Measurements from ENCODE around the gene IL21R.
"Not testable (repeated sequence)": the region's sequence is repeated elsewhere in the genome, so short reads cannot be mapped to it uniquely, and the experiment has no call there.

IL21R gene

DNA sequence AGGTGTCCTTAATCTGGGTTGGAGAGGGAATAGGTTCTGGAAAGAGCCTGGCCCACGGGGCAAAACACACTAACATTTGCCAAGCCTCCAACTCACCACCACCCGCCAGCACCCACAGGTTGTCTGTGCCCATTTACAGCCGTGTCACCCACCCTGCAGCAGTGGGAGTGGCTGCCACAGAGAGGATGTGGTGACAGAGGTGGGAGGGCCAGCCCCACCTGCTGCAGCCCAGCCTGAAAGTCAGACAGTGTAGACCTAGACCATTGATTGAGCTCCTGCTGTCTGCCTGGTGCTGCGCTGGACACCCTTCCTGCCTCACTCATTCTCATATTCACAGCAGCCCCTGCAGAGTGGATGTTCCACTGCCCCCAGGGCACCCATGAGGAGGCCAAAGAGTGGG is 44.7 kb downstream of the IL21R start:
- no peak for DNase-seq (ENCODE audit: low read depth)

DNA sequence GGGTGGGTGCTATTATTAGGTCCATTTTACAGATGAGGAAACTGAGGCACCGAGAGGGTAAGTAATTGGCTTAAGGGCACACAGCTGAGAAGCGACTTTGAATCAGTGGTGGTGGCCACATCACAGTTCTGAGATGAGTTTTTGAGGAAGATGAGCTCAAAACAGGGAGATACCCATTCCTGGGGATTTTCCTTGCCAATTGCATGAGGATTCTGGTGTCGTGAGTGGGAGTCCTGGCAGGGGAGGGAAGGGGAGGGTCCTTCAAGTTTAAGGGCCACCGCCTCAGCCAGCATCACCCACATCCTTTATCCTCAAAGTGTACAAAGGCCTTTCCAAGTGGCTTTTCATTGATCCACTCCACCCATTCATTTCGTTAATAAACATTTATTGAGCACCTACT is 45.3 kb downstream of the IL21R start:
- DNase-seq (ENCODE audit: low read depth): no peak

DNA sequence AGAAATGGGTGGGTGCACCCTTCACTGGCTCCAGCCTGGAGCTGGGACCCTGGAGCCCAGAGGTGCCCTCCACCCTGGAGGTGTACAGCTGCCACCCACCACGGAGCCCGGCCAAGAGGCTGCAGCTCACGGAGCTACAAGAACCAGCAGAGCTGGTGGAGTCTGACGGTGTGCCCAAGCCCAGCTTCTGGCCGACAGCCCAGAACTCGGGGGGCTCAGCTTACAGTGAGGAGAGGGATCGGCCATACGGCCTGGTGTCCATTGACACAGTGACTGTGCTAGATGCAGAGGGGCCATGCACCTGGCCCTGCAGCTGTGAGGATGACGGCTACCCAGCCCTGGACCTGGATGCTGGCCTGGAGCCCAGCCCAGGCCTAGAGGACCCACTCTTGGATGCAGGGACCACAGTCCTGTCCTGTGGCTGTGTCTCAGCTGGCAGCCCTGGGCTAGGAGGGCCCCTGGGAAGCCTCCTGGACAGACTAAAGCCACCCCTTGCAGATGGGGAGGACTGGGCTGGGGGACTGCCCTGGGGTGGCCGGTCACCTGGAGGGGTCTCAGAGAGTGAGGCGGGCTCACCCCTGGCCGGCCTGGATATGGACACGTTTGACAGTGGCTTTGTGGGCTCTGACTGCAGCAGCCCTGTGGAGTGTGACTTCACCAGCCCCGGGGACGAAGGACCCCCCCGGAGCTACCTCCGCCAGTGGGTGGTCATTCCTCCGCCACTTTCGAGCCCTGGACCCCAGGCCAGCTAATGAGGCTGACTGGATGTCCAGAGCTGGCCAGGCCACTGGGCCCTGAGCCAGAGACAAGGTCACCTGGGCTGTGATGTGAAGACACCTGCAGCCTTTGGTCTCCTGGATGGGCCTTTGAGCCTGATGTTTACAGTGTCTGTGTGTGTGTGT is 46.8 kb downstream of the IL21R start:
- DNase-seq (ENCODE audit: low read depth): no peak

DNA sequence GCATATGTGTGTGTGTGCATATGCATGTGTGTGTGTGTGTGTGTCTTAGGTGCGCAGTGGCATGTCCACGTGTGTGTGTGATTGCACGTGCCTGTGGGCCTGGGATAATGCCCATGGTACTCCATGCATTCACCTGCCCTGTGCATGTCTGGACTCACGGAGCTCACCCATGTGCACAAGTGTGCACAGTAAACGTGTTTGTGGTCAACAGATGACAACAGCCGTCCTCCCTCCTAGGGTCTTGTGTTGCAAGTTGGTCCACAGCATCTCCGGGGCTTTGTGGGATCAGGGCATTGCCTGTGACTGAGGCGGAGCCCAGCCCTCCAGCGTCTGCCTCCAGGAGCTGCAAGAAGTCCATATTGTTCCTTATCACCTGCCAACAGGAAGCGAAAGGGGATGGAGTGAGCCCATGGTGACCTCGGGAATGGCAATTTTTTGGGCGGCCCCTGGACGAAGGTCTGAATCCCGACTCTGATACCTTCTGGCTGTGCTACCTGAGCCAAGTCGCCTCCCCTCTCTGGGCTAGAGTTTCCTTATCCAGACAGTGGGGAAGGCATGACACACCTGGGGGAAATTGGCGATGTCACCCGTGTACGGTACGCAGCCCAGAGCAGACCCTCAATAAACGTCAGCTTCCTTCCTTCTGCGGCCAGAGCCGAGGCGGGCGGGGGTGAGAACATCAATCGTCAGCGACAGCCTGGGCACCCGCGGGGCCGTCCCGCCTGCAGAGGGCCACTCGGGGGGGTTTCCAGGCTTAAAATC is 47.6 kb downstream of the IL21R start:
- DNase-seq (ENCODE audit: low read depth): no peak

DNA sequence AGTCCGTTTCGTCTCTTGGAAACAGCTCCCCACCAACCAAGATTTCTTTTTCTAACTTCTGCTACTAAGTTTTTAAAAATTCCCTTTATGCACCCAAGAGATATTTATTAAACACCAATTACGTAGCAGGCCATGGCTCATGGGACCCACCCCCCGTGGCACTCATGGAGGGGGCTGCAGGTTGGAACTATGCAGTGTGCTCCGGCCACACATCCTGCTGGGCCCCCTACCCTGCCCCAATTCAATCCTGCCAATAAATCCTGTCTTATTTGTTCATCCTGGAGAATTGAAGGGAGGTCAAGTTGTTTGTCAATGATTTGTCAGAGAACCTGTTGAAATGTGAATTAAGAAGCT is 48.2 kb downstream of the IL21R start:
- DNase-seq (ENCODE audit: low read depth): no peak

DNA sequence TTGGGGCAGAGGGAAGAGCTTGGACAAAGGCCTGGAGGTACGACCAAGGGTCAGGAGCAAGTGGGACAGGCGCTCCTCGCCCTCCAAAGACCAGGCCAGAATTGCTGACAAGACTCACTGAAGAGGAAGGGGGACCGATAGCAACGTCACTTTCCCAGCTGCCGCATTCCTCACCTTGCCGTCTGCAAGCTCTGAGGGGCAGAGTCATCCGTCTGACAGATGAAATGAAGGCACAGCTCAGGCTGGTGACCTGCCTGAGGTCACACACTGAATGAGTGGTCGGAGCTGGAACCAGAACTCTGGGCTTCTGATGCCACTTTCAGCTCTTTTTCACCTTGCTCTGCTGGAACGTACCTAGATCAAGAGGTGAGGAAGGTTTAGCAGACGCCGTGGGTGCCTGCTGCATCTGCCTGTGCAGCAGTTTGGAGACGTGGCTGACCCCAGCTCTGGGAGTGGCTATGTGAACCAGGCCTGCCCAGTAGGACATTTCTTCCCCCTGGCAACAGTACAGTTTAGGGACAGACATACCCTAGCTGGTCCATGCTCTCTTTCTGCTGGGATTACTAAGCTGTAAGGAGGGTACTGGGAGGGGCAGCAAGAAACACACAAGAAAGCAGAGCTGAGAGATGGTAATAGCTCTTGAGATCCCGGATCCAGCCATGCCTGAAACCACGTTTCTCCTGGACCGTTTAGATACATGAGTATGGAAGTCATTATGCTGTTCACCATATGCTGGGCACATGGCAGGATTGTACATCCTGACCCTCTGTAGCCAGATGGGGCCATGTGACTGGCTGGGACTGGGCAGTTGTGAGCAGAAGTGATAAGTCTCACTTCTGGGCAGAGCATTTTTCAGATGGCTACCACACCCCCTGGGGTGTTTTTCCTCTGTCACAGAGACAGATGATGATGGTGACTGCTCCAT is 50.9 kb downstream of the IL21R start:
- no peak for DNase-seq (ENCODE audit: low read depth)

DNA sequence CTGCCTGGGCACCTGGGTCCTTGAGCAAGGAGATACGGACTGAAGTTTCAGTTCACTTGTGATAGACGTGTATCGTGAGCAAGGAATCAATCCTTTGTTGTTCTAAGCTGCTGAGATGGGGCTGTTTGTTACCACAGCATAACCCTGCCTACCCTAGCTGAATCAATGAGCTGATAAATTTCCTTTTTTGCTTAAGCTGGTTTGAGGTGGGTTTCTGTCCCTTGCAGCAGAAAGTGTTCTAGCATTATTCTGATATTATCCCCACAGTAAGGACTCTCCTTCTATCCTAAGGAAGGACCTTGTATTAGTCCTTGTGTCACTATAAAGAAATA is 51.5 kb downstream of the IL21R start:
- no peak for DNase-seq (ENCODE audit: low read depth)

DNA sequence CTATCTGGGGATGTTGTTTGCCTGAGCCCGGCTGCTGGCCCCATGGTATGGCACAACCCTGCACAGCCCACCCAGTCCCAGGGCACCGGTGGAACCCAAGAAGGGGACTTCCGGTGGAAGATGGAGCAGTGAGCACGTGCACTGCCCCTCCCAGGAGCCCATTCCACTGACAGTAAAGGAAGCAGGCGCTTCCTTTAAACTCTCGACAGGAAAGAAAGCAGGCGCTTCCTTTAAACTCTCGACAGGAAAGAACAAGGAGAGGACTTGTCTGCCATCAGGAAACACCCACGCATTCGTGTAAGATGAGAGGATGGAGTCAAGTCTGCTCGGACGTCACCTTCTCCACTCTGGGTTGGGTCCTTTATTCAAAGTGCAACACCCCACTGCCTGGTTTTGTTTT is 53.7 kb downstream of the IL21R start:
- DNase-seq (ENCODE audit: low read depth): no peak

DNA sequence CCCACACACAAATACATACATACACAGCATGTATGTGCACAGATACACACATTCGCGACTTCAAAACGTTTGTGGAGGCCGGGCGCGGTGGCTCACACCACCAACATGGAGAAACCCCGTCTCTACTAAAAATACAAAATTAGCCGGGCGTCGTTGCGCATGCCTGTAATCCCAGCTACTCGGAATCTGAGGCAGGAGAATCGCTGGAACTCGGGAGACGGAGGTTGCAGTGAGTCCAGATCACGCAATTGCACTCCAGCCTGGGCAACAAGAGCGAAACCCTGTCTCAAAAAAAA is 55.6 kb downstream of the IL21R start:
- DNase-seq (ENCODE audit: low read depth): not testable (repeated sequence)

DNA sequence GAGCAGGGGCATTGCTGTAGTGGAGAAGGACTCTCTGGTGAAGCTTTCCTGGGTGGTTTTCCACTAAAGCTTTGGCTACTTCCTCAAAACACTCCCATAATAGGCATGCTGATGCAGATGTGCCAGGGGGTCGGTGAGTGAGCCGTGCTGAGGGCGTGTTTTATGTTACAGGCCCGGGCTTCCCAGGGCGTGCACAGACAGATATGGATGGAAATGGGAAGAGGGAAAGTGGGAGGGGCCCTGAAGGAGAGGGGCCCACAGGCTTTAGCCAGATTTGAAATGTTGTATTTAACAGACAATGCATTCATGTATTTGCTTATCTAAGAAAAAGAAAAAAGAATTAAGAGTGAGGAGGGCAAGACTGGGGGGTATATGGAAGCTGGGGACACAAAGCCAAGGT is 56.3 kb downstream of the IL21R start:
- no peak for DNase-seq (ENCODE audit: low read depth)

DNA sequence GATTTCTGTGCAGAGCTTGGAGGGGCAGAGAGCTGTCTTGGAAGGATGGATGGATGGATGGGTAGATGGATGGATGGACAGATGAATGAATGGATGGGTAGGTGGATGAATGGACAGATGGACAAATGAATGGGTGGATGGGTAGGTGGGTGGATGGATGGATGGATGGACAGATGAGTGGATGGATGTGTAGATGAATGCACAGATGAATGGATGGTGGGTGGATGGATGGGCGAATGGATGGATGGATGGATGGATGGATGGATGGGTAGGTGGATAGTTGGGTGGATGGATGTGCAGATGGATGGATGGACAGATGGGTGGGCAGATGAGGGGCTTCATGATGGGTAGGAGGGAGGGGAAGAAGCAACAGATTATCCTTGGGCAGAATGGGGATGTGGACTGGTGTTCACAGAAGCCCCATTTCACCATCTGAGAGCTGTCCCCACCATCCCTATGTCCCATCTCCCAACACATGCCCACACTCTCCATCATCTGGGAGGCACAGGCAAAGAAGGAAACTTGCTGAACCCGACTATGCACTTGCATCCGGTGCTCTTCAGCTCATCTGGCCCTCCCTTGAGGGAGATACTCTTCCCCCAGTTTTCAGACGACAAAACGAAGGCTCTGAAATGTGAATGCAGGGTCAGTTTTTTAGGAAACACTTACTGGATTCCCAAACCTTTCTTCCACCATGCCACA is 57.2 kb downstream of the IL21R start:
- DNase-seq (ENCODE audit: low read depth): no peak

DNA sequence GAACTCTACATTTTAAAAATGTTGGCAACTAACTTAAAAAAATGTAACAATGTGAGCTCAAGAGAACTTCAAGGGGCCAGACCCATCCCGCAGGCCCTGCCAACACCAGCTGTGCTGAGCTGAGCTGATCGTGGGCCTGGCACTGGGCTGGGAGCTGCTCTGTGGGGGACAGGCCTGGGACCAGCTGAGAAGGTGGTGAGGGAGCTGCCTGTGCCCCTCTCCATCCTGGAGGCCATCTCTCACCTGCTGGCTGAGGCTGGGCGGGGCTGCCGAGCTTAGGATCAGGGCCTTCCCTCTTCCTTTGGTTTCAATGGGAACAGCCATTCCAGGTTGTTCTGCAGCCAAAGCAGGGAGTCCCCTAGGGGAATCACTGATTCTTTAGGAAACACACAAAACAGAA is 58.2 kb downstream of the IL21R start:
- no peak for DNase-seq (ENCODE audit: low read depth)

DNA sequence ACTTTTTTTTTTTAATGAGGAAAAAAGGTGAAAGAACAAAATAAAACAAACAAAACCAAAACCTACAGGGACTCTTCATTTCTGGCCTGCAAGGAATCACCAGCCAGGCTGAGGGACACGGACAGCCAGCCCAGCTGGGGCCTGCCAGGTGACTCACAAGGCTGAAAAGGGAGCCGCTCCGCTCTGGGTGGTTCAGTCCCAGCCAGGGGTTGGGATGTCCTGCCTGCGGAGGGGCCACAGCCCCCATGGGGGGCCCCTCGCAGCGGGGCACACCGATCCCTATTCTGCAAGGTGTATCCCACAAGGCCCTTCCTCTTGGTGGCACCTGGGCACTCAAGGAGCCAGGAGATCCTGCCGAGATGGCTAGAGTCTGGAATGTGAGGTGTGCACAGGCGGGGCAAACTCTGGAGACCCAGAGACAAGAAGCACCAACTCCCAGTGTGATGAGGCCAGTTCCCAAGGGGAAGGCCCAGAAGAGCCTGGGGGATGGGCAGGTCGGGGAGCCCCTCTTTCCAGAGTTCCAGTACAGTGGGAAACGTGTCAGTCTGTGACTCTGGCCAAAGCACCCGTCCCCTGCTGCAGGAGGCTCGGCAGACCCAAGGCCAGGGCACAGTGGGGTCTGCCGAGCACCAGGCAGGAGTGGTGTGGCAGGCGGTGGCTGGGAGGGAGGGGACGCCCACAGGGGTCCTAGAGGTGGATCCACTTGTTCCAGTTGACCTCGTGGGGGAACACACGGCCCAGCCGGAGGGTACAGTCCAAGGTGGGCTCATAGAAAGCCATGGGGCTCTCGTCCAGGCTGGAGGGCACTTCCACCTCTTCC is 58.9 kb downstream of the IL21R start:
- DNase-seq (ENCODE audit: low read depth): no peak

DNA sequence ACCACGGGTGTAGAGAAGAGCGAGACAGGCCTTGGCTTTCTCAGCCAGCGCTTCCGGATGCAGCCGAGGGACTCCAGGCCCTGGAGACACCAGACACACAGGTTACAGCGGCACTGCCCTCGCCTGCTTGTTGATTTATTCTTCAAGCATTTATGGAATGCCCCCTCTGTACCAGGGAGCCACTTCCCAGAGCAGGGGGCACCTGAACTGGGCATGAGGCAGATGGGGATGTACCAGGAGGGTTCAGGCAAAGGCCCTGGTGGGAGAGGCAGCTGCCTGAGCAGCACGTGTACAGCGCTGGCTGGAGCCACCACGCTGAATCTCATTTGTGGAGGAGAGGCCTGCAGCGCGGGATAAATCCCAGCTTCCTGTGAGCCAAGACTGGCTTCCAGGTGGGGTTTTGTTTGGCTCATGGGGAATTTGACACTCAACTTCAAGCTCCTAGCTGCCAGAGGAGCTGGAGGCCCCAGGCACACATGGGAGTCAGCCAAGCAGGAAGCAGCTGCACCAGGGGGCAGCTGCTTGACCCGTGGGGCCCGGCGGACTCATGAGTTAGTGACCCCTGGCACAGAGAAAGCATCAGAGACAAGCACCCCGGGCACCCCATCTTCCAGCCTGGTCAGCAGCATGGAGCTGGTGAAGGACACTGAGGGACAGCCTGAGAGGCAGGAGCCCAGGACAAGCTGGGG is 59.7 kb downstream of the IL21R start:
- no peak for DNase-seq (ENCODE audit: low read depth)

DNA sequence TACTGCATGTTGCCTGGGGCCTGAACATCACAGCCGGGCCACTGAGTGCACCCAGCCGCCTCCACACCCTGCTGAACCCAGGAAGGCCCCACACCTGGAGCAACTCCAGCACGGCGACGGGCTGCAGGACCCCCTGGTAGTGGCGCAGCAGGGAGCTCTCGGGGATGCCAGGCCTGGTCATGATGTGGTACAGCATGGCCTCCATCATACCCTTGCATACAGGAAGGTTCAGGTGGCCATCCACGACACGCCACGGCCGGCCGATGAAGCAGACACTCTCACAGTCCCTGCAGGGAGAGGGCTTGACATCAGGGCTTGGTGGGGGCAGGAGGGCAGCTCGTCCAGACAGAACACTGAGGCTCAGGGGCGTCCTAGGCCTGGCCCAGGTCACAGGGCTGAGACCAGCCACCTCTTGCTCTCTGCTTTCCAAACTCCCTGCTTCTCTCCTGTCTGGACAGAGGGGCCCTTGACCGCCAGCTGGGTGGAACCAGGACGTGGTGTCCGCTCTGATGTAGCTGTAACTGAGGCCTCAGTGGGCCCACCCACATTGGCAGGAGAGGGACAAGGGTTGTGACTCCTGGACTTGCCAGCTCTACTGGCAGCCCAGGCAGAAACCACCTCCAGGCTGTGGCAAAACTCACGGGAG is 60.3 kb downstream of the IL21R start:
- no peak for DNase-seq (ENCODE audit: low read depth)

DNA sequence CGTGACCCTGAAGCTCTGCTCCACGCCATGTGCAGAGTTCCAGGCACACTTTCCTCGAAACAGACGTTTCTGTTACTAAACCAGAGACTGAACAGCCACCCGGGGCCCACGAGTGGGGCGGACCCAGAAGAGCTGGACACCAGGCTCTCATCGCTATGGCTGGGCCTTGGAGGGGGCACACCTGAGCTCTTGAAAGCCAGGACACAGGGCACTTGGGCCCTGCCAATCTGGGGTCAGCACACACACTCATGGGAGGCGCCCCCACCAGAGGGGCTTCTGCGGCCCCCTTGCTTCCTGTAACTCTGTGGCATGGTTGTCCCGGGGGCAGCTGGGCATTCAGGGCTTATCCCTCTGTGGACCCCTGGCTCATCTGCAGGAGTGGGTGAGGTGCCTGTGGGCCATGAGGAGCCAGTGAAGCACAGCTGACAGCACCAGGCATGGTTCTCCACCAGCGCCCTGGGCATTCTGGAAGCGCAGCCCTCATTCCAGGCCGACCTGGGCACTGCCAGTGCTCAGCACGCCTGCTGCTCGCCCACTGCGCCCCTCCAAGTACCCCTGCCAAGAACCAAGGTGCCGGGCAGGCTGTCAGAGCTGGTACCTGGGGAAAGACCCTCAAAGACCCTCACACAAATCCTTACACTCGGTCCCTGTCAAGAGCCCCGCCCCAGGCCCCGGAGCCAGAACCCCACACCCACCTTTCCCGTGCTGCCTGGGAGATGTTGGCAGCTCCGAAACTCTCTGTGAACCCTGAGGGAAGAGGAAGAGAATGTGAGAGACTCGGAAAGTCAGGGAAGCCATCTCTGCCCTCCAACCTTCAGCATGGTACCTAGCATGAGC is 61.1 kb downstream of the IL21R start:
- DNase-seq (ENCODE audit: low read depth): no peak

DNA sequence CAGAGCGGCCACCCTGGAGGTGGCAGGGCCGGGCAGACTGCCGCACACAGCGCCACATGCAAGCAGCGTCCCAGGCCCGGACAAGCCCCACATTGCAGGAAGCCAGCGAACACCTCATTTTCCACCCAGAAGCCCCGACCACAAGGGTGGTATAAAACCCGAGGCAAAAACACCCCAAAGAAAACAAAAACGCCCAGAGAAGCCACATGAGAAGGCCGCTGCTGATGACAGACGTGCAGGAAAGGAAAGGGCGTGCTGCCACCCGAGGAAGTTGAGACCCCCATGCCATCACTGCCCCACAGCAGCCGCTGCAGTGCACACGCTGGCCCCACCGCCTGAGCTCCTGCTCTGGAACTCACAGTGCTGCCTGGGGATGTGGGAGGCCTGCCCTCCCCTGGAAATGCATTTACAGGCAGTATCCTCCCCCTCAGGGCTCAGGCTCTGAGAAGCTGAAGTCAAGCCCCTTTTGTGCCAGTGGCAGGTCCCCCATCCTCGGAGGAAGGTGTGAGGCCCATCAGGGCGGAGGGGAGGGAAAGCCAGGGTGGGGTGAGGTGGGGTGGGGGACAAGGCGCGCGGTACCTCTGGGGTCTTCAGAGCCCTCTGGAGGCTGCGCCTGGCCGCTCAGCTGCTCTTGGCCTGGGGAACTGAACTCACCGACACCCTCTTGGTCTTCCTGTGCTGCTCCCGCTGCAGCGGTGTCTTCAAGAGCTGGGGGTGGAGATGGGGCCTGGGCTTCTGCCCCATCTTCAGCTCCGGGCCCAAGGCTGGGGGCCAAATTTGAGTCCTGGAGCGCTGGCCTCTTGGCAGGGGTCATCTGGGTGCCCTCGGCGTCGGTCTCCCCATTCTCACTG is 62.0 kb downstream of the IL21R start:
- DNase-seq (ENCODE audit: low read depth): no peak
